Breast epithelium (tissue), 3 donors: ENCODE results near the gene AOPEP.

Source experiments
- POLR2A ChIP-seq: fragments of 450-650 bp; IDR thresholded peaks from one replicate; pipeline ENCODE4 v1.6.1; 2016; ENCODE audit warnings: antibody characterized with exemption, mild to moderate bottlenecking, moderate library complexity
- TF ChIP-seq, protein P1 (sequence below), 3 donors: fragments of 450-650 bp; IDR thresholded peaks; one replicate each; pipeline ENCODE4 v1.5.1; 2016 to 2017; ENCODE audit warnings: antibody characterized with exemption in 3 of 3, mild to moderate bottlenecking in 3 of 3, moderate library complexity in 3 of 3

DNA sequence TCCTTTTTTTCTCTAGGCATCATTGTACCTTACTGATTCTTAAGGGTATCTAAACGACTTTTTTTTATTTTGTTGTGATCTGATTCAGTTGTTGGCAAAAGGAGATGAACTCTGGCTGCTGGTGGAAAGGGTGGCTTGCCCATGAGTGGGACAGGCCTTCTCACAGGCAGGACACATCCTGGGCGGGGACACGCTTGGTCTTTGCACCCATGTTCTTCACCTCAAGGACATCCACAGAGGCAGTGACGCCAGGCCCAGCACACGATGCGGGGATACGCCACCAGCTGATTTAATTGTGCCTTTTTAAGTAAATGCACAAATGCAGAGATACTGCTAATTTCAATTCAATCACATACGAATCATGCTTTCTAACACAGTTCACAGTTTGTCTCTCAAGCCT, 383.0 kb downstream of the AOPEP start:
- TF ChIP-seq POLR2A, result no peak
- TF ChIP-seq, protein P1, sequence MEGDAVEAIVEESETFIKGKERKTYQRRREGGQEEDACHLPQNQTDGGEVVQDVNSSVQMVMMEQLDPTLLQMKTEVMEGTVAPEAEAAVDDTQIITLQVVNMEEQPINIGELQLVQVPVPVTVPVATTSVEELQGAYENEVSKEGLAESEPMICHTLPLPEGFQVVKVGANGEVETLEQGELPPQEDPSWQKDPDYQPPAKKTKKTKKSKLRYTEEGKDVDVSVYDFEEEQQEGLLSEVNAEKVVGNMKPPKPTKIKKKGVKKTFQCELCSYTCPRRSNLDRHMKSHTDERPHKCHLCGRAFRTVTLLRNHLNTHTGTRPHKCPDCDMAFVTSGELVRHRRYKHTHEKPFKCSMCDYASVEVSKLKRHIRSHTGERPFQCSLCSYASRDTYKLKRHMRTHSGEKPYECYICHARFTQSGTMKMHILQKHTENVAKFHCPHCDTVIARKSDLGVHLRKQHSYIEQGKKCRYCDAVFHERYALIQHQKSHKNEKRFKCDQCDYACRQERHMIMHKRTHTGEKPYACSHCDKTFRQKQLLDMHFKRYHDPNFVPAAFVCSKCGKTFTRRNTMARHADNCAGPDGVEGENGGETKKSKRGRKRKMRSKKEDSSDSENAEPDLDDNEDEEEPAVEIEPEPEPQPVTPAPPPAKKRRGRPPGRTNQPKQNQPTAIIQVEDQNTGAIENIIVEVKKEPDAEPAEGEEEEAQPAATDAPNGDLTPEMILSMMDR (IDR thresholded peaks at IDR 0.05), result no peak
